ENCODE data around the gene HERC5. TPM values are rescaled to one million over a fixed set of nuclear protein-coding genes. Genes with fewer than 3 reads are reported as not detected.
"Not testable (repeated sequence)": the region's sequence is repeated elsewhere in the genome, so short reads cannot be mapped to it uniquely, and the experiment has no call there.

The HERC5 gene
- total RNA-seq, 4 donors from 2014 or later = 8.1 to 9.7 (median 8.7) TPM

DNA sequence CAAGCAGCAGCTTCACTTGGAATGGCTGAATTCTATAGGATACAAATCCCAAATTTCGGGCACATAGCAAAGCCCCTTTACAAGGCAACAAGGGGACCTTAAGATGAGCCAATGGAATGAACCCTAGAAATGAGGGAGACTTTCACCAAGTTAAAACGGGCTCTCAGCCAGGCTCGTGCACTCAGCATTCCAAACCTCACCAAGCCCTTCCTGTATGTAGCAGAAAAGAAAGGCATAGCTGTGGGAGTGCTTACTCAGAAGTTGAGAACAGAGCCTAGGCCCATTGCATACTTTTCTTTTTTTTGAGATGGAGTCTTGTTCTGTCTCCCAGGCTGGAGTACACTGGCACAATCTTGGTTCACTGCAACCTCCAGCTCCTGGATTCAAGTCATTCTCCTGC lies 10.8 kb upstream of the HERC5 start:
- intact Hi-C loops (cut with DNase I) = no loop called here
- no peak for TF ChIP-seq POLR2A (IDR thresholded peaks at IDR 0.05)
- TF ChIP-seq, protein P1, sequence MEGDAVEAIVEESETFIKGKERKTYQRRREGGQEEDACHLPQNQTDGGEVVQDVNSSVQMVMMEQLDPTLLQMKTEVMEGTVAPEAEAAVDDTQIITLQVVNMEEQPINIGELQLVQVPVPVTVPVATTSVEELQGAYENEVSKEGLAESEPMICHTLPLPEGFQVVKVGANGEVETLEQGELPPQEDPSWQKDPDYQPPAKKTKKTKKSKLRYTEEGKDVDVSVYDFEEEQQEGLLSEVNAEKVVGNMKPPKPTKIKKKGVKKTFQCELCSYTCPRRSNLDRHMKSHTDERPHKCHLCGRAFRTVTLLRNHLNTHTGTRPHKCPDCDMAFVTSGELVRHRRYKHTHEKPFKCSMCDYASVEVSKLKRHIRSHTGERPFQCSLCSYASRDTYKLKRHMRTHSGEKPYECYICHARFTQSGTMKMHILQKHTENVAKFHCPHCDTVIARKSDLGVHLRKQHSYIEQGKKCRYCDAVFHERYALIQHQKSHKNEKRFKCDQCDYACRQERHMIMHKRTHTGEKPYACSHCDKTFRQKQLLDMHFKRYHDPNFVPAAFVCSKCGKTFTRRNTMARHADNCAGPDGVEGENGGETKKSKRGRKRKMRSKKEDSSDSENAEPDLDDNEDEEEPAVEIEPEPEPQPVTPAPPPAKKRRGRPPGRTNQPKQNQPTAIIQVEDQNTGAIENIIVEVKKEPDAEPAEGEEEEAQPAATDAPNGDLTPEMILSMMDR (IDR thresholded peaks at IDR 0.05) = no peak
- 45 to 53% methylated on average over 3 of the region's 3 CpGs for WGBS, 2 donors

GRCh38 chr4:88447371-88448095 lies 9.4 kb upstream of the HERC5 start:
- no peak for TF ChIP-seq POLR2A (IDR thresholded peaks at IDR 0.05)
- TF ChIP-seq, protein P1 (IDR thresholded peaks at IDR 0.05) = no peak
- Histone ChIP-seq H3K27ac (no peak overlapping the region), H3K36me3 (no peaks in the 10 kb centered on the region), H3K27me3 (no peaks in the 10 kb centered on the region), H3K9me3 (no peaks in the 10 kb centered on the region), H3K4me3 (replicated peaks in 1 of 3) (no peak overlapping the region), H3K4me1 (peaks cover 18 to 24% of the 10 kb centered on the region in 2 donors)
- intact Hi-C loops (cut with DNase I) = no loop called here
- DNase-seq = no peak
- WGBS, 2 donors = 86 to 87% methylated on average over 5 of the region's 5 CpGs

More for the DNA sequence above, 10.8 kb upstream of the HERC5 start:
- DNase-seq = peak; percentile 39 to 63
- H3K4me3 ChIP-seq (replicated peaks in 1 of 3) = no peak overlapping the region
- no peaks in the 10 kb centered on the region for H3K9me3 ChIP-seq
- no peaks in the 10 kb centered on the region for H3K27me3 ChIP-seq
- no peaks in the 10 kb centered on the region for H3K36me3 ChIP-seq
- no peak overlapping the region for H3K27ac ChIP-seq
- H3K4me1 ChIP-seq = peaks cover 18 to 30% of the 10 kb centered on the region in 2 donors

DNA sequence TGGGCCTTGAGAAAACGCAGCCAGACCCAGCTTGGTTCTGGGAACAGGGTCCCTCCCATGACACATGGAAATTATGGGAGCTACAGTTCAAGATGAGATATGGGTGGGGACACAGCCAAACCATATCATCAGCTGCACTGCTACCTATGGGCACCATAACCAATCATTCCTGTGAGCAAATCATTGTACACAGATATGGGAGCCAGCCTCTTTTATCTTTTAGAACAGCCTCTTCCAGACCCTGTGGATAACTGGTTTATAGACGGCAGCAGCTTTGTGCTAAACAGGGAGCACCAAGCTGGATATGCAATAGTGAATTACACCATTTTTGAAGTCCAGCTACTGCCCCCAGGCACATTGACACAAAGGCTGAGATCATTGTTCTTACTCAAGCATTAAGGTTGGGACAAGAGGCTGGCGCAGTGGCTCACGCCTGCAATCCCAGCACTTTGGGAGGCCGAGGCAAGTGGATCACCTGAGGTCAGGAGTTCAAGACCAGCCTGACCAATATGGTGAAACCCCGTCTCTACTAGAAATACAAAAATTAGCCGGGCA lies 8.6 kb upstream of the HERC5 start:
- H3K9me3 ChIP-seq; DNase-seq; intact Hi-C loops (cut with DNase I); H3K36me3 ChIP-seq; H3K27me3 ChIP-seq; H3K4me3 ChIP-seq (replicated peaks in 1 of 3); H3K27ac ChIP-seq: not testable (repeated sequence)
- 96 to 98% methylated on average over 7 of the region's 7 CpGs for WGBS, 2 donors
- peaks cover 16 to 19% of the 10 kb centered on the region in 2 donors for H3K4me1 ChIP-seq

DNA sequence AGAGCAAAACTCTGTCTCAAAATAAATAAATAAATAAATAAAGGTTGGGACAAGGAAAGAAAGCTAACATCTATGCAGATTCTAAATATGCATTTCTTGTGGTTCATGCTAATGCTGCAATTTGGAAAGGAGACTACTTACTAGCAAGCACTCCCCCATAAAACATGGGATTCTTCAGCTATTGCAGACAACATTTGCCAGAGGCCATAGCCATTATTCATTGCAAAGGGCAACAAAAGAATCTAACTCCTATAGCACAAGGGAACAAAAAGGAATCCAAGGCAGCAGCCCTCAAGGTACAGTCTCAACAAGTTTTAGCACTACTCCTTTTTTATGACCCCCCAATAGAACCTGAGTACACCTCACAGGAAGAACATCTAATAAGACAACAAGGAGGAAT lies 8.0 kb upstream of the HERC5 start:
- Histone ChIP-seq H3K4me3 (replicated peaks in 1 of 3) (no peak overlapping the region), H3K36me3 (no peaks in the 10 kb centered on the region), H3K9me3 (no peaks in the 10 kb centered on the region), H3K4me1 (peaks cover 10 to 13% of the 10 kb centered on the region in 2 donors), H3K27me3 (no peaks in the 10 kb centered on the region), H3K27ac (no peak overlapping the region)
- intact Hi-C loops (cut with DNase I) = no loop called here
- TF ChIP-seq POLR2A (IDR thresholded peaks at IDR 0.05) = no peak
- TF ChIP-seq, protein P1 (IDR thresholded peaks at IDR 0.05) = no peak
- no peak for DNase-seq

- Histone ChIP-seq H3K27ac (no peak overlapping the region), H3K27me3 (no peaks in the 10 kb centered on the region), H3K4me1 (peaks cover 6 to 9% of the 10 kb centered on the region in 2 donors), H3K36me3 (no peaks in the 10 kb centered on the region), H3K4me3 (replicated peaks in 1 of 3) (no peak overlapping the region), H3K9me3 (no peaks in the 10 kb centered on the region)
- no peak for DNase-seq
- TF ChIP-seq POLR2A (IDR thresholded peaks at IDR 0.05) = no peak
- TF ChIP-seq, protein P1 (IDR thresholded peaks at IDR 0.05) = no peak
- intact Hi-C loops (cut with DNase I) = no loop called here
These were observed 7.6 kb upstream of the HERC5 start for GRCh38 chr4:88449290-88449689.
